ENCODE data around the gene ENGASE.
"Not testable (repeated sequence)": the region's sequence is repeated elsewhere in the genome, so short reads cannot be mapped to it uniquely, and the experiment has no call there.

Gene ENGASE, protein sequence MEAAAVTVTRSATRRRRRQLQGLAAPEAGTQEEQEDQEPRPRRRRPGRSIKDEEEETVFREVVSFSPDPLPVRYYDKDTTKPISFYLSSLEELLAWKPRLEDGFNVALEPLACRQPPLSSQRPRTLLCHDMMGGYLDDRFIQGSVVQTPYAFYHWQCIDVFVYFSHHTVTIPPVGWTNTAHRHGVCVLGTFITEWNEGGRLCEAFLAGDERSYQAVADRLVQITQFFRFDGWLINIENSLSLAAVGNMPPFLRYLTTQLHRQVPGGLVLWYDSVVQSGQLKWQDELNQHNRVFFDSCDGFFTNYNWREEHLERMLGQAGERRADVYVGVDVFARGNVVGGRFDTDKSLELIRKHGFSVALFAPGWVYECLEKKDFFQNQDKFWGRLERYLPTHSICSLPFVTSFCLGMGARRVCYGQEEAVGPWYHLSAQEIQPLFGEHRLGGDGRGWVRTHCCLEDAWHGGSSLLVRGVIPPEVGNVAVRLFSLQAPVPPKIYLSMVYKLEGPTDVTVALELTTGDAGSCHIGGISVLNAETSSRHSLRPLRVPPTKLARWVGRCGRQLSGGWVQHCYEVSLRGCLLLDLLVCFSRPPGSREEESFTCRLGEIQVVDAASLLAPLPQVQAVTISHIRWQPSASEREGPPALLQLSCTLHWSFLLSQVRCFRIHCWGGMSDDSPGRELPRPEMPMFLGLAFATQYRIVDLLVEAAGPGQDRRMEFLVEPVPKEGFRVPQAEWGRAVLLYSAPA

DNA sequence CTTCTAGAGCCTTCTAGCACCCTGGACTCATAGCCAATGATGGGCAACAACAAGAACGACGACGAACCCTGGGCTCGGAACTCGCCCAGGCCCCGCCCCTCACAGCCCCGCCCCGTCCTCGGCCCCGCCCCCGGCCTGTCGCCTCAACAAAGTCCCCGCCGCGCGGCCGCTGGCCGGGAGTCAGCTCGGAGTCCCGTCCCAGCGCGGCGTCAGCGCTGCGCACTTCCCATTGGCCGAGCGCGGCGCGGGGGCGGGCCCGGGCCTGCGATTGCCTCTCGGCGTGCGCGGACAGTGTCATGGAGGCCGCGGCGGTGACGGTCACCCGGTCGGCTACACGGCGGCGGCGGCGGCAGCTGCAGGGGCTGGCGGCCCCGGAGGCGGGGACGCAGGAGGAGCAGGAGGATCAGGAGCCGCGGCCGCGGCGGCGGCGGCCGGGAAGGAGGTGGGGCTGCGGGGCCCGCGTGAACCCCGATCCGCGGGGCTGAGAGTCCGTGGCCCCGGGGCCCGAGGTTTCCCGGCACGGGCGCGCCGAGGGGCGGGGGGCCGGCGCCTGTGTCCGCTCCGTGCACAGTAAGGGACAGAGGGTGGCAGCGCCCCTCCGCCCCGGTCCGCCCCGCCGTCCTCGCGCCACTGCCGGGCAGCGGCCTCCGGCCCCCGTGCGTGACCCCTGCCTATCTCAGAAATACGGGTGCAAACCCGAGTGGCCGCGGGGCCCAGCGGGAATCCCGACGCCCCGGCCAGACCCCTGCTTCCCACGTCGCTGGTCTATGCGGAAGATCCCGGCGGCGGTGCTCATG is at the start of gene ENGASE:
Gene ENGASE (plus strand): TSS at position 176 of the 797 bp plus-strand sequence. CDS start 121 bp downstream, at position 297.
- DNase-seq: peak; percentile 95

DNA sequence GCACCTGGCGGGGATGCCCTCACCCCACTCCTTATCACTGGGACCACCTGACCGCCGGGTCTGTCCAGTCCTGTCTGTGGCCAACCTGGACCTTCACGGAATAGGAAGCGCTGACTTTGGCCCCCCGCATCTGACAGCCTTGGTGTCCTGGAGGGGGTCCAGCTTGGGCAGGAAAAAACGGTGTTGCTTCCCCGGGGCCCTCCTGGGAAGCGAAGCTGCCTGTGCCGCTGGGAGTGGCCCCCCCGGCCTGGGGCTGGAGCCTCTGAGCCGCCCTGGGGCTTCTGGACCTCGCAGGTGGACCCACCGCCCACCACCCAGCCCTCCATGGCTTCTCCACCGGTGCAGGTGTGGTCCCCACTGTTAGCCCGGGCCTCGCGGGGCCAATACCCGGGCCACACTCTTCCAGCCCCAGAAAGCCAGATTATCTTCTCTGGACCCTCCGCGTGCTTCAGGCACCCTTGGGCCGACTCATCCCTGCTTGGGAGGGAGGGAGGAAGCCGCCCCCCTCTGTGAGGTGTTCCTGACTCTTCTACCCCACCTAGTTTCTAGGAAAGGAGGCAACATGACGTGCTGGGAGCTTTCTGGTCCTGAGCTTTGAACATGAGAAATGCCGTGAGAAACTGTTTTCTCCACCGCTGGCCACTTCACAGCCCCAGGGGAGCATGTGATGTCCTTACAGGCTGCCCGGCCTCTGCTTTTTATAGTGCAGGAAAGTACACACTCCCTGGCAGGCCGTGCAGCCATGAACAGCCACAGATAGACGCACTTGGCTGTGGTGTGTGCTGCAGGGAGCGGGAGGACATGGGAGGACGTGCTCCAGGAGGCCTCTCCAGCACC is 49.5 kb upstream of the ENGASE start:
- DNase-seq: no peak

DNA sequence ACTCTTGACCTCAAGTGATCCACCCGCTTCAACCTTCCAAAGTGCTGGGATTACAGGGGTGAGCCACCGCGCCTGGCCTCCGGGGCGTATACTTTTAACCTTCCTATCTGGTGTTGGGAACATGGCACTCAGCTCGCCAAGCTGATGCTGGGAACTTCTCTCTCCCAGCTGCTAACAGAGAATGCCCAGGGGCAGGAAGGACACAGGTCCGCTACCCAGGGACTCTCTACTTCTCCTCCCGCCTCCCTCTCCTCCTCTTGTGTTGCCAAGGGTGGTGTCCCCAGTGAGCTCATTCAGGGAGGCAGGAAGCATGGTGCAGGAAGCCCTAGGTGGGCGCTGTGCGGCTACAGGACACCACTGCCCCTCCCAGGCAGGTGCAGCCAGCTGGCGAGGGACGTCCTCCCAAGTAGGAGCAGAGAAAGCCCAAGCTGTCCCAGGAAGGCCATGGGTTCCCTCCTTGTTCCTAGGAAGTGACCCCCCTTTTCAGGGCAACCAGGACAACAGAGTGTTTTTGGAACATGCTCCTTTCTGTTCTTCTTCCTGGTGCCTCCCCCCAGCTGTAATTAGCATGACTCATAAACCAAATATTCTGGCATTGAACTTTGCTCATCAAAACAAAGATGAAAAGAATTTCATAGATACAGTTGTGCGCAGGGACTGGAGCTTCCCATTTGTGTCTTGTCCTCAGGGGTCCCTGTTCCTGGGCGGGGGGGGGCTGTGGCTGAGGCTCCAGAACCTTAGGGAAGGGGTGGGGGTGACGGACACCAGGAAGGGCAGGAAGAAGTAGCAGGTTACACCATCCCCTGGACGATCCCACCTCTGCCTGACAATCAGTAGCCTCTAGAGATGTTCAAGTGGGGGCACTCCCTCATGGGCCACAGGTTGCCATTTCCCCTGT is 48.0 kb upstream of the ENGASE start:
- peak; percentile 55 for DNase-seq

DNA sequence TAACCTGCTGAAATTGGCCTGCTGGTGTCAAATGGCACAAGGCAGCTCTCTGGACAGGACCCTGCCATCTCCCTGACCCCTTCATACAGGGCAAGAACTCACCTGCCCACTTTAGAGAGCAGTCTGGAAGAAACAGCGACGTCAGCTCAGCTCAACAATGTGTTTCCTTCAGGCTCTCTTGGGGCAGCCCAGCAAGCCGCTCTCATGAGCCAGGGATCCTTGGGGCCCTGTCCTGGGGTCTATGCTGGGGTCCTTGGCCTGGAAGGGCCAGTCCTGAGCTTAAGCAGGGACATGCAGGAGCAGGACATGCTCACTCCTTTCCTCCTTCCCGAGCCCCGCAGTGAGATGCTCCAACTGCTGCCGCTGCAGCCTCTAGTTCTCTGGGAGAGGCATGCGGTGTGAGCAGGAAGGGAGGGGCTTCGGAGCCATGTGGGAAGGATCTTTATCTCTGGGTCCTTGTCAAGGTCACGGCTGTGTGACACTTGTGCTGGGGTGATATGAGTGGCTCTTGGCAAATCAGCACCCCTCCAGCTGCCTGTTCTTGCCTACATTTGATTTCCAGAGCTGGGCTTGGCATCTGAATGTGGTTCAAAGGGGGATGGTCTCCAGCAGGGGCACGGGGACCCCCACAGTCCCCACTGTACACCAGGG is 47.2 kb upstream of the ENGASE start:
- DNase-seq: no peak

DNA sequence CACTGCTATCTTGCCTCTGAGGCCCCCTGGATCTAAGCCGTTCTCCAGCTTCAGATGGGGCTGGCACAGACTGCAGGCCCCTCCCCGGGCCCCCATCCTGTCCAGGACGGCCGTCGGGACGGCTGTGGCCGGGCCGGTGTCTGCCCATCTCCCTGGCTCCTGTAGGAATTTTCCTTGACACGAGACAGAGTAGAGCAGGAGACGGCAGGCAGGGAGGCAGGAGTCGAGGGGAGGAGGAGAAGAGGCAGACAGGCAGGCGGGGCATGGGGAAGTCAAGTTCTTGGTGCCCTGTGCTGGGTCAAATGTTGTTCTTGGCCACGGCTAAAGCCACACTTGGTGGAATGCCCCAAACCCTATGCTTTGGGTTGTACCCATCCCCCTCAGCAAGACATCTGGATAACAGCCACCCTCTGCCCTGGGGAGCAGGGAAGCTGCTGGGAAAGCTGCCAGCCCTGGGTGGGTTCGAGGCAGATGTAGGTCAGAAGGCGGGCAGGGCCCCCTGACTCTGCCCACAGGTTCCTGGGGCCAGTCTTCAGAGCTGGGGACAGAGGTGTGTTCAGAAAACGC is 46.6 kb upstream of the ENGASE start:
- DNase-seq: no peak

DNA sequence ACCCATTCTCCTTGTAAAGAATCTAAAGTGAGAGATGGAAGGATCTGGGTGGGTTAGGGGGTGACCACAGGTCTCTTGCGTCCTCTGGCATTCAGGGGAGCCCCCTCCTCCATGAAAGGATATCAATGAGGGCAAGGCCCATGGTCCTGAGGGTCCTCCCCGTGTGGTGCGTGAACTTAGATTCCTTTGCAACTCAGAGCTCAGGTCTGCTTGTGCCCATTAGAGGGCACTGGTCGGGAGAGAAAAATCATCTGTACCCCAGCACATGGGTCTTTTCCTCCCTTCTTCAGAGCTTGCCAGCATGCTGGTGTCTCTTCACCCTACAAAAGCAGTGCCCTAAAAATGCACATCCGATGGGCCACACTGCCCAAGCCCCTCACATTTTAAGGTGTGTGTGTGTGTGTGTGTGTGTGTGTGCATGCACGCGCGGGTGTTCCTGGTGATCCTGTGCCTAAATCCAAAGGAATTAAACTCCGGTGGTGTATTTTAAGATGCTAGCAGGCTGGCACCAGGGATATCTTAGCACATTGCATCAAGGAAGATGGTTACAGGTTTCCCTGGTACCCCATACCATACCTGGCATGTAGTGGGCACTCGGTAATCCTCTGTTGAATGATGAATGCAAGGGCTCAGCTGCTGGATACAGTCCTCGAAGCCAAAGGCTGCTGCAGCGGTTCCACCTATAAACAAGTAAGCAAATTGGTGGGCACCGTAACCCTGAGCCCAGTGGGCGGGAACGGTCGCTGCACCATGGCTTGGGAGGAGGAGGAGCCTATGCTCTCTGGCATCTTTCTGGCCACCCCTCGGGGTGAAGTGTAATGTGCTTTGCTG is 45.9 kb upstream of the ENGASE start:
- DNase-seq: no peak

DNA sequence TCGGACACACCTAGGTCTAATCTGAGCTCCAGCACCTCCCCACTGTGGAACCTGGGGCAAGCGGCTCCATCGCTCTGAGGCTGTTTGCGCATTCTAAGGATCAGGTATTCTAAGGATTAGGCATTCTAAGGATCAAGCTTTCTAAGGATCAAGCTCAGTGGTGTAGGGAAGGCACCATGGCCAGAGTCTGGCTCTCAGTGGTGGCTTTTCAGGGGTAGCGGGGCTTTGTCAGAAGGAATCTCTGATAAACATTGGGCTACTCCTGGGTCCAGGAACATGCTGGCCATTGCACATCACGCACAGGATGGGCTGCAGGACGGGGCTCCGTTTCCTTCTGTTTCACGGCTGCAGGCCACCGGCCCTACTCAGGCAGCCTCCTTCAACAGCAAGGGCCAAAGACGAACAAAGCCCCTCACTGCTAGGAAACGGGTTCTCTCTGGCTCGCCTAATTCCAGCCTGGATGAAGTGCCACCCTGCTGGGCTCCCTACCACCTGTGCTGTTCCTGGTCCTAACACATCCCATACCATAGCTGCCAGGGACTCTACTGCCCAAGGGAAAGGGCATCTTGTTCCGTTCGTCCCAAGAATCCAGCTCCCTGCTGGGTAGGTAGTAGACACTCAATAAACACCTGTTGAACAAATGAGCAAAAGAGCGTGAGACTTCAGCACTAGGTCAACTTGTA is 45.2 kb upstream of the ENGASE start:
- no peak for DNase-seq

DNA sequence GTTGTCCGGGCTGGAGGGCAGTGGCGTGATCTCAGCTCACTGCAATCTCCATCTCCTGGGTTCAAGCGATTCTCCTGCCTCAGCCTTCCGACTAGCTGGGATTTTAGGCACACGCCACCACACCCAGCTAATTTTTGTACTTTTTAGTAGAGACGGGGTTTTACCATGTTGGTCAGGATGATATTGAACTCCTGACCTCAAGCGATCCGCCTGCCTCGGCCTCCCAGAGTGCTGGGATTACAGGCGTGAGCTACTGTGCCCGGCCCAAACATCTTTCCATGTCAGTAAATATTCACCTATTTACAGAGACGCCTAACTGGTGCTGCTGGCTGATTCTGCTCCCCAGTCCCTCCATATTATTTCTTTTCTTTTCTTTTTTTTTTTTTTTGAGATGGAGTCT is 44.0 kb upstream of the ENGASE start:
- not testable (repeated sequence) for DNase-seq

DNA sequence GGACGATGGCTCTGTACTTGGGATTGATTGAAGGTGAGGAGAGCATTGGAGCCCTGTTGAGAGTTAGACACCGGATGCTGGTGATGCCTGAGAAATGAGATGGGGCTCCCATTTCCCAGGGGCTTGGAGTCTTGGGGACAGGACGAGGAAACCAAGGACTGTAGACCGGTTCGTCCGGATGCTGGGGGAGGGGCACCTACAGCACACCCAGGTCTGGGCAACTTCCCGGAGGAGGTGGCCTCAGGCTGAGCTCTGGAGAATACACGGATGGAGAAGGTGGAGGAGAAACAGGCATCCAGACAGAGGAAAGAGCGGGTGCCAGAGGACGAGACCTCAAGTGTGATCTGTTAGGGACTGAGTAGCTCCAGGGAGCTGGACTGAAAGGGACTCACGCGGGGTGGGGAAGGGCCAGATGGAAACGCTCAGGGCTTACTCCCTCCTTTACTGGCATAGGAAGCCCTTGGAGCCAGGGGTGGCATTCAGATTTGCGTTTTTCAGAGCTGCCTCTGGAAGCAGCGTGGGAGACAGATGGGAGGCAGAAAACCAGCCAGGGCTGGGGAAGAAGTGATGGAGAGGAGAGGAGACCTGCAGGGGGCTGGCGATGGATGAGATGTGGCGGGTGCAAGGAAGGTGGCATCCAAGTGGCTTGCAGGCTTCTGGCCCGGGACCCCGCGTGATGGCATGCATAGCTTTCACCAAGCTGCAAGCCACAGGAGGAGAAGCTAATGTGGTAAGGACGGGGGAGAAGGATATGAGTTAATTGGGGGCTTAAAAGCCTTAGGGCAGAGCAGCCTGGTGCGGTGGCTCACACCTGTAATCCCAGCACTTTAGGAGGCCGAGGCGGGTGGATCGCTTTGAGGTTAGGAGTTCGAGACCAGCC is 42.4 kb upstream of the ENGASE start:
- no peak for DNase-seq

DNA sequence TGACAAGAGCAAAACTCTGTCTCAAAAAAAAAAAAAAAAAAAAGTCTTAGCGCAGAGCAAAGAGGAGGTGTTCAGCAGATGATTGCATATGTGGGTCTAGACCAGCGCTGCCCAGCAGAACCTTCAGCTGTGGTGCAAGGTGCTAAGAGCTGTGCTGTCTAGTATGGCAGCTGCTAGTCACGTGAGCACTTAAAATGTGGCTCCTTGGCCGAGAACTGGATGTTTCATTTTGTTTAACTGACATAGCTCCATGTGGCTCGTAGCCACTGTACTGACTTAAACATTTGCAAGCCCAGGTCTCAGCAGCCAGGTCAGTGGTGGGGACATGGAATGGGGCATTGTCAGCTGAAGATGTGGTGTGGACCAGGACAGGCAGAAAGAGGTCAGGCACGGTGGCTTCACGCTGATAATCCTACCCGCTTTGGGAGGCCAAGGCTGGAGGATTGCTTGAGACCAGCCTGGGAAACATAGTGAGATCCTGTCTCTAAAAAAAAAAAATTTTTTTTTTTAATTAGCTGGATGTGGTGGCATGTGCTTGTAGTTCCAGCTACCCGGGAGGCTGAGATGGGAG is 41.5 kb upstream of the ENGASE start:
- DNase-seq: no peak

DNA sequence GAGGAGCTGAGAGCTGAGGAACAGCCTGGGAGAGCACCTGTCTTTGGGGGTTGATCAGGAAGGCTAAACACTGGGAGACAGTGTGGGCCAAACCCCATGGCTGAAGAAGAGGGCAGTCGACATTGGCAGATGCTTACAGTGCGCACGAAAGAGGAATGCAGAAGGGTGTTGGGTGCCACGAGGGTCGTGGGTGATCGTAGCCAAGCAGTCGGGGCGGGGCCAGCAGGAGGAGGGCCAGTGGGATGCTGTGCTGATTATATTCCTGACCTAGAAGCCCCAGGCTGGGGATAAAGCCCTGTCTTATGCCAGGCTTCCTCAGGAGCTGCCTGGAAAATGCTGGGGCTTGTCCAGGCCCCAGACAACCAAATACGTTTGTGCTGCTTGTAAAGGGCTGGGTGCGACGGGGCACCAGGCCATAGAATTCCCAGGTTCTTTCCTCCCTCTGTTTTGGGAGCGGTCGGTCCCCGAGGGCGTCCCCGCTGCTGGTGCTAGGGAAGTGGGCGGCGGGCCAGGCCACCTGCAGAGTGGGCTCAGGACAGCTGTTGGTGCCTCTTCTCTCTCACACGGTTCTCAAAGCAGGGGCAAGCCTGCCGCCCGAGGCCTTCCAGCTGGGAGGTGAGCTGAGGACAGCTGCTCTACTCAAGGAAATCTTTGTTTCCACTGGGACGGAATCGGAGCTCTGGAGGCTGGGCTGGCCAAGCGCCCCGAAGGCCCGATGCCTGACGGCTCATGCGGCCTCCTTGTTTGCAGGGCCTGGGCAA is 40.7 kb upstream of the ENGASE start:
- DNase-seq: peak; percentile 85

DNA sequence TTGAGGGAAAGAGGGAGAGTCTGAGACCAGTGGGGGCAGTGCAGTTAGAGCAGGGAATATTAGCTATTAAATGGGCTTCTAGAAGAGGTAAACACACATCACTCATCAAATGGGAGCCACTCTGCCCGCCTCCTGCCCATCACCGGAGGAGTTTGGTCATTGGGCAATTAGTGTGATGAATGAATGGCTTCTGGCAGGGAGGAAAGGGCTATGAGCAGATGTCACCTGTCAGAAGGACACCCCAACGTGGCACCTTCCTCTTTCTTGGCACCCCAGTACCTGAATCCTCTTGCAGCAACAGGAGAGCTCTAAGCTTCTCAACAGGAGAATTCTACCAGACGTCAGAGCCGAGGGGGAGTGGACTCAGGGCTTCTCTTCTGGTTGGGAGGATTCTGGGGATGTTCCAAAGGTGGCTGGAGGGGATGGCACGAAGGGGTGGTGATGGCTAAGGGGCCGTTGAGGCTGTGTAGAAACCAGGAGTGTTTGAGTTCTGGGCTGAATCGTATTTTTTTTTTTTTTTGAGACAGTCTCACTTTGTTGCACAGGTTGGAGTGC is 39.6 kb upstream of the ENGASE start:
- no peak for DNase-seq

DNA sequence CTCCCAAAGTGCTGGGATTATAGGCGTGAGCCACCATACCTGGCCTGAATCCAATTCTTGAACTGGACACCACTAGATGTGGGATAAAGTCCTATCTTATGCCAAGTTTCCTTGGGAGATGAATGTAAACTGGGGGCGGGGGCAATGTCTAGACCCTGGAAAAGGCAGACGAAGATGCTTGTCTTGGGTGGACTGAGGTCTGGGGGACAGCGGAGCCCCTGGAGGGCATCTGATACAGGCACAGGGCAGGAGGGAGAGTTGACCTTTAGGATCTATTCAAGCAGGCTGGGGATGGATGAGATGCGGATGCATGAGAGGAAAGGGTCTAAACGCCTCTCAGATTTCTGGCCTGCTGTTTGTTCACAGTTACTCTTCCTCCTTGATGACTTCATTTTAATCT is 38.9 kb upstream of the ENGASE start:
- DNase-seq: no peak

DNA sequence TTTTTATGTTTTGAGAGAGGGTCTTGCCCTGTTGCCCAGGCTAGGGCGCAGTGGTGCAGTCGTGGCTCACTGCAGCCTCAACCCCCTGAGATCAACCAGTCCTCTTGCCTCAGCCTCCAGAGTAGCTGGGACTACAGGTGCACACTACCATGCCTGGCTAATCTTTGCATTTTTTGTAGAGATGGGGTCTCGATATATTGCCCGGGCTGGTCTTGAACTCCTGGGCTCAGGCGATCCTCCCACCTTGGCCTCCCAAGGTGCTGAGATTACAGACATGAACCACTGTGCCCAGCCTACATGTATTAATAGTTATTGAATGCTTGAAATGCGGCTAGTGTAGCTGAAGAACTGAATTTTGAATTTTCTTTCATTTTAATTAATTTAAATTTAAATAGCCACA is 38.4 kb upstream of the ENGASE start:
- no peak for DNase-seq

DNA sequence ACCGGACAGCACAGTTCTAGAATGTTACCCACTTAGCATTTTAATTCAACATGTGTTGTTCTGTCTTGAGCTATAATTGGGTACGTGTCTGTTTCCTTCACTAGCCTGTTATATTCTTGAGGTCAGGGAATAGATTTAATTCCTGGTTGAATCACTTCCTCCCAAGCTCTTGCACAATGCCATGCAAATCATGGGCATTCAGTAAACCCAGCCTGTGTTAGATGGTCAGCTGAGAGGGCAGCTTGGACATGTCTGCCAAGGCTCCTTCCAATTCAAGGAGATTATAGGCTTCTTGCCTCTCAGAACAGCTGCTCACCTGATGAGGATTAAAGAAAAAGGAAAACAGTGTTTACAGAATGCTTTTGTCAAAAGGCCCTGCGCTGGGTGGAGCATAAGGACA is 38.0 kb upstream of the ENGASE start:
- no peak for DNase-seq

DNA sequence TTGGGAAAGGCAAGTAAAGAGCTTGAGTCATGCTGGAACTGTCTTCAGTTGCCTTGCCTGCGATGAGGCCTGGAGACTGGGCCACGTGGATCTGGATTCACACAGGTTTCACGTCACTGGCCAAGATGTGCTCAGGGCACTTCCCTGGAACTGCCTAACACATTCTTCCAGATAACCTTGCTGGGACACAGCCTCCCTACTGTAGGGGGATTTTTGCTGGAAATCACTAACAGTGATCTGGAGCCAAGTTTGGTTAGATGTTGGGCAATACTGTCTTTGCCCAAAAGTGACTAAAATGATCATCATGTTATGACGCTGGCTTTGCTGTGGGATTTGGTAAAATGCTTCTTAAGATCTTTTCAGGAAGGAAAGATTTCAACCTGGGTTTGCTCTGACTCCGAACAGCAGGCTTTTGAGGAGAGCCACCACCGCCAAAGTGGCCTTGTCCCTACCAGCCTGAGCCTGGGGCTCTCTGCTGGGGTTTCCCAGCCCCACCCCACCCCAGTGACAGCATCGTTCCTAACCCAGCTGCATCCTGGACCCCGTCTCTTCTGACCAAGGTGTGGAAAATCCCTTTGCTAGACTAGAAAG is 36.0 kb upstream of the ENGASE start:
- DNase-seq: no peak

Measured in NCI-H345 (cell line).